GM21390 (cell line): ENCODE measurements around the gene TMEM81.

Experiments used
- ATAC-seq: cut with Tn5 transposase; IDR thresholded peaks from one replicate; pipeline ENCODE4 v1.9.1; 2021; ENCODE audit not compliant: unreplicated experiment

TMEM81 gene

GRCh38 chr1:205061227-205061626 lies 23.0 kb downstream of the TMEM81 start:
- no peak for ATAC-seq

GRCh38 chr1:205060746-205061145 lies 23.5 kb downstream of the TMEM81 start:
- no peak for ATAC-seq

GRCh38 chr1:205059660-205060059 lies 24.6 kb downstream of the TMEM81 start:
- no peak for ATAC-seq

- ATAC-seq, result no peak
These were observed 25.4 kb downstream of the TMEM81 start for GRCh38 chr1:205058853-205059252.

- no peak for ATAC-seq
These were observed 26.3 kb downstream of the TMEM81 start for GRCh38 chr1:205057808-205058575.

- ATAC-seq, result no peak
These were observed 27.2 kb downstream of the TMEM81 start for GRCh38 chr1:205056956-205057568.

- ATAC-seq, result no peak
These were observed 28.1 kb downstream of the TMEM81 start for GRCh38 chr1:205056188-205056611.

- ATAC-seq, result no peak
These were observed 30.2 kb downstream of the TMEM81 start for GRCh38 chr1:205054013-205054412.

GRCh38 chr1:205053296-205053695 lies 31.0 kb downstream of the TMEM81 start:
- ATAC-seq, result no peak

GRCh38 chr1:205052690-205053089 lies 31.6 kb downstream of the TMEM81 start:
- ATAC-seq, result no peak

GRCh38 chr1:205049479-205049878 lies 34.8 kb downstream of the TMEM81 start:
- no peak for ATAC-seq

- no peak for ATAC-seq
These were observed 35.9 kb downstream of the TMEM81 start for GRCh38 chr1:205048382-205048781.

GRCh38 chr1:205047764-205048231 lies 36.5 kb downstream of the TMEM81 start:
- ATAC-seq, result no peak

- no peak for ATAC-seq
These were observed 37.4 kb downstream of the TMEM81 start for GRCh38 chr1:205046870-205047269.

- ATAC-seq, result no peak
These were observed 39.1 kb downstream of the TMEM81 start for GRCh38 chr1:205045146-205045545.

GRCh38 chr1:205044741-205045140 lies 39.5 kb downstream of the TMEM81 start:
- ATAC-seq, result no peak

GRCh38 chr1:205043866-205044265 lies 40.4 kb downstream of the TMEM81 start:
- ATAC-seq, result no peak

GRCh38 chr1:205042911-205043806 lies 41.1 kb downstream of the TMEM81 start, which contains the start of gene CNTN2:
CNTN2 (plus strand) TSS chr1:205043212; CDS start chr1:205053186, 9,974 bp downstream.
- ATAC-seq, result no peak

- no peak for ATAC-seq
These were observed 42.0 kb downstream of the TMEM81 start for GRCh38 chr1:205041998-205042910.

GRCh38 chr1:205041001-205041715 lies 43.1 kb downstream of the TMEM81 start:
- no peak for ATAC-seq
